Measurements from ENCODE around the gene FCER2.

- TF ChIP-seq CTCF (IDR thresholded peaks at IDR 0.05; ENCODE audit: low read depth, low read length, poor library complexity, severe bottlenecking) (no peak), EZH2phosphoT487 (IDR thresholded peaks at IDR 0.05; ENCODE audit: borderline replicate concordance, low read length) (no peak)
Observed at GRCh38 chr19:7716762-7717161, 14.8 kb upstream of the FCER2 start.
